ENCODE data around the gene MAP4K3. TPM values are rescaled to one million over a fixed set of nuclear protein-coding genes. Genes with fewer than 3 reads are reported as not detected.

The MAP4K3 gene
- total and polyA plus RNA-seq, 11 donors = 14.5 to 45.4 (median 33.4) TPM

DNA sequence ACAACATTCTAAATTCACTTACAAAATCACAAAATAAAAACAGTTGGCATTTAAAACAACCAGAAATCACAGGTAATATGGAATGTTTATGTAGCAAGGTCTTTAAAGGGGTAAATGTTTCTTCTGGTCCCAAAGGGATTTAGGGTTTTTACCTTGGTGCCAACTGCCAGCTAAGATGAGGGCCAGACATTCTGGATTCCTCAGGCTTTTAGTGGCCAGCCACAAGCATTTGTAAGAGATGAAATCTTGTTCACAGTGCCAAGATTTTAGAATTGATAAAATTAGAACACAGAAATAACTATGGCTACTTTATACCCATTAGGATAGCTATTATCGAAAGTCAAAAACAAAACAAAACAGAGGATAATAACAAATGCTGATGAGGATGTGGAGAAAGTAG is 132.9 kb downstream of the MAP4K3 start:
- WGBS, 4 donors = 91 to 98% (median 96%) methylated on average over 1 of the region's 1 CpG

DNA sequence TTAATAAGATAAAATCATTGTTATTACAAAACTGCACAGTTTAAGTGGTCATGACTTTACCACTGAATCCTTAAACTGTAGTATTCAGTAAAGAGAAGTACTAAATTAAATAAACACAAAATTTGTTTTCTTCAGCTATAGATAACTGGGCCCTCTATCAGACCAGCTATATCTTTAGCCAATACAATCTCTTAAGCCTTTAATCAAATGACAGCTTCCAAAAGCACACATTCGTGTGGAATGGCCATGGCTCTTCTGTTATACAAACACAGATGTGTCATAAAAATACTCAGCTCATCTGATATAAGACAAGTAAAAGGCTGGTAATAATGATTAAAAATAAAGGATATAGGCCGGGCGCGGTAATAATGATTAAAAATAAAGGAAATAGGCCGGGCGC is 135.7 kb downstream of the MAP4K3 start:
- H3K9me3 ChIP-seq = no peaks in the 10 kb centered on the region
- WGBS, 4 donors = 86 to 88% (median 88%) methylated on average over 6 of the region's 6 CpGs
- H3K4me3 ChIP-seq = no peak overlapping the region
- H3K27me3 ChIP-seq = no peaks in the 10 kb centered on the region
- peaks cover 0 to 54% (median 16%) of the 10 kb centered on the region in 9 donors for H3K36me3 ChIP-seq
- intact Hi-C loops (cut with DNase I) = no loop called here
- peaks cover 0 to 10% (median 0%) of the 10 kb centered on the region in 12 donors for H3K4me1 ChIP-seq
- DNase-seq (no peak), ATAC-seq (no peak)
- TF ChIP-seq, protein P1, sequence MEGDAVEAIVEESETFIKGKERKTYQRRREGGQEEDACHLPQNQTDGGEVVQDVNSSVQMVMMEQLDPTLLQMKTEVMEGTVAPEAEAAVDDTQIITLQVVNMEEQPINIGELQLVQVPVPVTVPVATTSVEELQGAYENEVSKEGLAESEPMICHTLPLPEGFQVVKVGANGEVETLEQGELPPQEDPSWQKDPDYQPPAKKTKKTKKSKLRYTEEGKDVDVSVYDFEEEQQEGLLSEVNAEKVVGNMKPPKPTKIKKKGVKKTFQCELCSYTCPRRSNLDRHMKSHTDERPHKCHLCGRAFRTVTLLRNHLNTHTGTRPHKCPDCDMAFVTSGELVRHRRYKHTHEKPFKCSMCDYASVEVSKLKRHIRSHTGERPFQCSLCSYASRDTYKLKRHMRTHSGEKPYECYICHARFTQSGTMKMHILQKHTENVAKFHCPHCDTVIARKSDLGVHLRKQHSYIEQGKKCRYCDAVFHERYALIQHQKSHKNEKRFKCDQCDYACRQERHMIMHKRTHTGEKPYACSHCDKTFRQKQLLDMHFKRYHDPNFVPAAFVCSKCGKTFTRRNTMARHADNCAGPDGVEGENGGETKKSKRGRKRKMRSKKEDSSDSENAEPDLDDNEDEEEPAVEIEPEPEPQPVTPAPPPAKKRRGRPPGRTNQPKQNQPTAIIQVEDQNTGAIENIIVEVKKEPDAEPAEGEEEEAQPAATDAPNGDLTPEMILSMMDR (IDR thresholded peaks at IDR 0.05) = no peak
- no peak for TF ChIP-seq POLR2A (IDR thresholded peaks at IDR 0.05)
- H3K27ac ChIP-seq = no peak overlapping the region

More for the DNA sequence above, 132.9 kb downstream of the MAP4K3 start:
- Histone ChIP-seq H3K4me3 (no peak overlapping the region), H3K4me1 (peaks cover 0 to 10% (median 0%) of the 10 kb centered on the region in 12 donors), H3K27ac (no peak overlapping the region), H3K36me3 (peaks cover 0 to 52% (median 10%) of the 10 kb centered on the region in 9 donors), H3K9me3 (no peaks in the 10 kb centered on the region), H3K27me3 (no peaks in the 10 kb centered on the region)
- TF ChIP-seq POLR2A (IDR thresholded peaks at IDR 0.05) = no peak
- TF ChIP-seq, protein P1 (IDR thresholded peaks at IDR 0.05) = no peak
- DNase-seq = no peak
- intact Hi-C loops (cut with DNase I) = no loop called here
- ATAC-seq = no peak

DNA sequence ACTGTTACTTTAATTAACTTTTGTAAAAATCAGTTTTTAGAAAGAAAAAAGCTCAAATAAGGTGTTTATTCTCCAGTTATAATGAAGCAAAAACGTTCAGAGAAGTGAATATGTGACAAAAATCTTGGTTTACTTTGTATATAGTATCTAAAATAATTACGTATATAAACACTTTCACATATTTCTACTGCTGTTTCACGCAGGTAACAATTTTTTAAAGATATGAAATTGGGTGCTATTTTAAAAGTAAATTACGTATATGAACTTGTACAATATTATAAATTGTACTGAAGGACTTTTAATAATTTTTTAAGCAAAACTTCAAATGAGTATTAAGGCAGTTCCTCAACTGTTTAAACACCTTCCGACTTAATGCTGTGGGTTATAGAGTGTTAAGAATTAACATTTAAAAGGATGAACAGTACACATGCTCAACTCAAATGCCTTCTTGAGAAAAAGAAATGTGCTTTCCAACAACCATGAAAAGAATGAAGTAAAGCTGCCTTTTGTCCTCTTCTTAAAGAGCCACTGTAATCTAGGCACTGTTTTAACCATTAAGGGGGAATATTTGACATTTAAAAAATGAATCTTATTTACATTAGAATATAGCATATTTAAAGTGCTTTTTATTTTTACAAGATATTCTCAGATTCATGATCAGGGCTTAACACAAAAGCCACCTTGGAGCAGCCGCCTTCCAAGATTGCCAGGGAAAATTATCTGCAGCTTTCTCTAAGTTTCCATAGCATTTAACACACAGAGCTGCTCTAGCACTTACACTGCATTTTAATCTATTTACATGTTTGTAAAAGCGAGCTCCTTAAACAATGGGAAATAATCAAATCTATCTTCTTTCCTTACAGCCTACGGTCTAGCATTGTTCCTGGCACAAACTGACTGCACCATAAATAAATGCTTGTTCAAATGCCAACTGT is 136.8 kb downstream of the MAP4K3 start:
- Histone ChIP-seq H3K4me1 (peaks cover 0 to 10% (median 0%) of the 10 kb centered on the region in 12 donors), H3K27me3 (no peaks in the 10 kb centered on the region), H3K27ac (no peak overlapping the region), H3K36me3 (peaks cover 0 to 59% (median 16%) of the 10 kb centered on the region in 9 donors), H3K9me3 (no peaks in the 10 kb centered on the region), H3K4me3 (no peak overlapping the region)
- DNase-seq (no peak), ATAC-seq (no peak)
- TF ChIP-seq, protein P1 (IDR thresholded peaks at IDR 0.05) = no peak
- WGBS, 4 donors = 75 to 82% (median 79%) methylated on average over 8 of the region's 8 CpGs
- intact Hi-C loops (cut with DNase I) = no loop called here

DNA sequence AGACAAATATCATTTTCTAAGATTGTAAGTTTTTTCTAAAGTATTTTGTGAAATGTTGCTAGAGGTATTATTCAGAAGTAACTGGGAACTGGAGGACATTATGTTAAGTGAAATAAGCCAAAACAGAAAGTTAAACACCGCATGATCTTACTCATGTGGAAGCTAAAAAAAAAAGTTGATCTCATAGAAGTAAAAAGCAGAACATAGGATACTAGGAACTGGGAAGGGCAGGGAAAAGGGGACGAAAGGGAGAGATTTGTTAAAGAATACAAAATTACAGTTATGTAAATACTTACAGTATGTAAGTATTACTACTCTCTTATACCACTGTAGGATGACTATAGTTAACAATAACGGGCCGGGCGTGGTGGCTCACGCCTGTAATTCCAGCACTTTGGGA is 146.7 kb downstream of the MAP4K3 start:
- intact Hi-C loops (cut with DNase I) = no loop called here
- Histone ChIP-seq H3K9me3 (no peaks in the 10 kb centered on the region), H3K27ac (no peak overlapping the region), H3K4me3 (no peak overlapping the region), H3K27me3 (no peaks in the 10 kb centered on the region), H3K36me3 (peaks cover 0 to 98% (median 81%) of the 10 kb centered on the region in 9 donors), H3K4me1 (no peaks in the 10 kb centered on the region)
- ATAC-seq (no peak), DNase-seq (no peak)
- no peak for TF ChIP-seq POLR2A (IDR thresholded peaks at IDR 0.05)
- TF ChIP-seq, protein P1 (IDR thresholded peaks at IDR 0.05) = no peak
- WGBS, 4 donors = 90 to 94% (median 93%) methylated on average over 6 of the region's 6 CpGs

Measured in heart left ventricle (tissue), 16 donors.